NCI-H1092 treated with DMSO at 0.1 percent for 48 hours (cell line): ENCODE results near the gene RNF207.

Source experiments
- DNase-seq: peaks from one replicate; lab custom pipeline; 2025; lab: John Stamatoyannopoulos, UW

RNF207 gene

GRCh38 chr1:6269720-6270400, 63.9 kb downstream of the RNF207 start:
- DNase-seq, result peak; percentile 84

DNA sequence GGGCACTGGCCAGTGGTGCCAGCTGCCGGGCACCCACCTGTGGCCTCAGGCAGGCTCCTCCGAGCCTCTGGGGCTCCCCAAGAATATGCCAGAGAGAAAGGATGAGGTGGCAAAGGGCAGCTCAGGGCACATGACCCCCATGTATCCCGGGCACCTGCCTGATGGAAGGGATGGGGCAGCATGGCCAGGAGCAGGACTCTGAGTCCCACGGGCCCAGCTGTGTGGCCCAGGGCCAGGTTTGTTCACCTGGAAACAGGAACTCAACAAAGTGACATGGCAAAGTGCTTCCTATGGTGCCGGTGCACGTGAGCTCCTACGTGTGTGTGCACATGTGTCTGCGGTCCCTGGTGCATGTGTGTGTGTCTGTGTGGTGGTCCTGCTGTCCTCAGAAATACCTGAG, 64.5 kb downstream of the RNF207 start:
- no peak for DNase-seq
